Astrocyte (in vitro differentiated cells and primary cell): Measurements from ENCODE around the gene ZSCAN10.

ENCODE experiments used
- EZH2 ChIP-seq: IDR thresholded peaks from 2 replicates; pipeline ENCODE4 v1.6.1; 2012; ENCODE audit warnings: mild to moderate bottlenecking, low read length, inconsistent platforms; ENCODE audit not compliant: insufficient read depth
- TF ChIP-seq, protein P1 (sequence below): IDR thresholded peaks from 2 replicates; pipeline ENCODE4 v1.5.1; 2011; ENCODE audit warnings: low read depth, mild to moderate bottlenecking, inconsistent platforms, low read length, moderate library complexity; ENCODE audit not compliant: insufficient read depth

DNA sequence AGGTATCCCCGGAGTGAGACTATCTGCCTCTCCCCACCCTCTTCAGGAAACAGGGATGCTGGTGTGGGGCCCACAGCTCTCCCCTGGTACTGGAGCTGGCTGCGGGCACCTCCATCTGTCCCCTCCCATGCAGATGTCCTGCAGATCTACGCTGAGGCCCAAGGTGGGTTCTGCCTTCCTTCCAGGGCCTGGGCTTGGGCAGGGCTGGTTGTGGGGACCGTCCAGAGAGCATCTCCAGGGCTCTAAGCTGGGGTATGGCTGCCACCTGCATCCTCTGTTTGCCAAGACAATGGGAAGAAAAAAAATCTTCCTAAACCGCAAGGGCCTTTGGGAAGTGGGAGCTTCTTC is 48.6 kb upstream of the ZSCAN10 start:
- TF ChIP-seq, protein P1, sequence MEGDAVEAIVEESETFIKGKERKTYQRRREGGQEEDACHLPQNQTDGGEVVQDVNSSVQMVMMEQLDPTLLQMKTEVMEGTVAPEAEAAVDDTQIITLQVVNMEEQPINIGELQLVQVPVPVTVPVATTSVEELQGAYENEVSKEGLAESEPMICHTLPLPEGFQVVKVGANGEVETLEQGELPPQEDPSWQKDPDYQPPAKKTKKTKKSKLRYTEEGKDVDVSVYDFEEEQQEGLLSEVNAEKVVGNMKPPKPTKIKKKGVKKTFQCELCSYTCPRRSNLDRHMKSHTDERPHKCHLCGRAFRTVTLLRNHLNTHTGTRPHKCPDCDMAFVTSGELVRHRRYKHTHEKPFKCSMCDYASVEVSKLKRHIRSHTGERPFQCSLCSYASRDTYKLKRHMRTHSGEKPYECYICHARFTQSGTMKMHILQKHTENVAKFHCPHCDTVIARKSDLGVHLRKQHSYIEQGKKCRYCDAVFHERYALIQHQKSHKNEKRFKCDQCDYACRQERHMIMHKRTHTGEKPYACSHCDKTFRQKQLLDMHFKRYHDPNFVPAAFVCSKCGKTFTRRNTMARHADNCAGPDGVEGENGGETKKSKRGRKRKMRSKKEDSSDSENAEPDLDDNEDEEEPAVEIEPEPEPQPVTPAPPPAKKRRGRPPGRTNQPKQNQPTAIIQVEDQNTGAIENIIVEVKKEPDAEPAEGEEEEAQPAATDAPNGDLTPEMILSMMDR = no peak
- no peak for TF ChIP-seq EZH2
